ENCODE measurements around the gene ZNF669.
A peak's percentile ranks its signal among the peaks of the same experiment; 100 is the strongest.

The ZNF669 gene

DNA sequence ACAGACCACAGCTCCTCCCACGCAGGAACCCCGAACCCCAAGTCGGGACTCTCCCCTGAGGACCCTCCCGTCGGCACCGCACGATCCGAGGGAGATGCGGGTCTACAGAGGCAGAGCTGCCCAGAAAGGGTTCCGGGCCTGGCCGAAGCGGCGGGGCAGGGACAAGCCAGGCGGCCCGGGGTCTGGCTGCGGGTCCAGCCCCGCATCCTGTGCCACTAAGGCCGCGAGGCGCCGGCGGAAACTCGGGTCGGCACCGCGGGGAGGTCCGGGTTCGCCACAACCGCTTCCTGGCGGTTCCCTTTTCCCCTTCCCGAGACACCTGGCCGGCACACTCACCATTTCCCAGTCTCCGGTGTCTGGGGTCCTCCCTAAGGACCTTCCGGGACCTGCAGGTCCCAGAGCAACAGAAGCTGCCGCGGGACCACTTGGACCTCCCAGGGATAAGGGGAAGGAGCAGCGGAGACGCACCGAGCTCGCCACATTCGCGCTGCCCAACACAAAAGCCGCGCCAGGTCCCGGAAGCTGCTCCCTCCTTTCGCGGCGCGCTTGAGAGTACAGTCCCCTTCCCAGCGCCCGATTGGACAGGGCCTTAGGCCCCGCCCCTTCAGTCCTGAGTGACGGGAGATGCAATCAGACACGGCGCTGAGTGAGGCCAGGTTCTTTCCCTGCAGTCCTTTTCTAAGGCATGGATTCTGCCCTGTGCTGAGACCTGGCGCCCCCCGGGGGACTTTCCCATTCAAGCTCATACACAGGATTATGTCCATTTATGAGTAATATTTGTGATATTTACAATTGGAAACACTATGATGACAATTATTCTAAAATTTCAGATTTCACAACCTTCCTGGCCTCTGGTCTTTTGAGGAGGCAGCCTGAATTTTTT is 25.7 kb downstream of the ZNF669 start, which contains the start of gene ZNF670:
Gene ZNF670, minus strand, starts transcription at position 554 of the 883 bp plus-strand sequence. Its CDS starts 215 bp downstream, at position 339.
- TF ChIP-seq, protein P1, sequence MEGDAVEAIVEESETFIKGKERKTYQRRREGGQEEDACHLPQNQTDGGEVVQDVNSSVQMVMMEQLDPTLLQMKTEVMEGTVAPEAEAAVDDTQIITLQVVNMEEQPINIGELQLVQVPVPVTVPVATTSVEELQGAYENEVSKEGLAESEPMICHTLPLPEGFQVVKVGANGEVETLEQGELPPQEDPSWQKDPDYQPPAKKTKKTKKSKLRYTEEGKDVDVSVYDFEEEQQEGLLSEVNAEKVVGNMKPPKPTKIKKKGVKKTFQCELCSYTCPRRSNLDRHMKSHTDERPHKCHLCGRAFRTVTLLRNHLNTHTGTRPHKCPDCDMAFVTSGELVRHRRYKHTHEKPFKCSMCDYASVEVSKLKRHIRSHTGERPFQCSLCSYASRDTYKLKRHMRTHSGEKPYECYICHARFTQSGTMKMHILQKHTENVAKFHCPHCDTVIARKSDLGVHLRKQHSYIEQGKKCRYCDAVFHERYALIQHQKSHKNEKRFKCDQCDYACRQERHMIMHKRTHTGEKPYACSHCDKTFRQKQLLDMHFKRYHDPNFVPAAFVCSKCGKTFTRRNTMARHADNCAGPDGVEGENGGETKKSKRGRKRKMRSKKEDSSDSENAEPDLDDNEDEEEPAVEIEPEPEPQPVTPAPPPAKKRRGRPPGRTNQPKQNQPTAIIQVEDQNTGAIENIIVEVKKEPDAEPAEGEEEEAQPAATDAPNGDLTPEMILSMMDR (IDR thresholded peaks at IDR 0.05; ENCODE audit: borderline replicate concordance, insufficient read depth, low read depth, low read length) = no peak
- H3K4me3 ChIP-seq (ENCODE audit: low read depth, low read length) = peak within 1 kb of the TSS; percentile 81

- TF ChIP-seq, protein P1 (IDR thresholded peaks at IDR 0.05; ENCODE audit: borderline replicate concordance, insufficient read depth, low read depth, low read length) = no peak
- peak overlapping the region; percentile 81 for H3K4me3 ChIP-seq (ENCODE audit: low read depth, low read length)
Observed at GRCh38 chr1:247077876-247078257, 26.3 kb downstream of the ZNF669 start.

GRCh38 chr1:247077213-247077612 is 26.9 kb downstream of the ZNF669 start:
- TF ChIP-seq, protein P1 (IDR thresholded peaks at IDR 0.05; ENCODE audit: borderline replicate concordance, insufficient read depth, low read depth, low read length) = no peak
- H3K4me3 ChIP-seq (ENCODE audit: low read depth, low read length) = no peak overlapping the region

- H3K4me3 ChIP-seq (ENCODE audit: low read depth, low read length) = no peak overlapping the region
- TF ChIP-seq, protein P1 (IDR thresholded peaks at IDR 0.05; ENCODE audit: borderline replicate concordance, insufficient read depth, low read depth, low read length) = no peak
Observed at GRCh38 chr1:247070645-247071044, 33.5 kb downstream of the ZNF669 start.

- TF ChIP-seq, protein P1 (IDR thresholded peaks at IDR 0.05; ENCODE audit: borderline replicate concordance, insufficient read depth, low read depth, low read length) = no peak
- no peak overlapping the region for H3K4me3 ChIP-seq (ENCODE audit: low read depth, low read length)
Observed at GRCh38 chr1:247064304-247064703, 39.9 kb downstream of the ZNF669 start.

DNA sequence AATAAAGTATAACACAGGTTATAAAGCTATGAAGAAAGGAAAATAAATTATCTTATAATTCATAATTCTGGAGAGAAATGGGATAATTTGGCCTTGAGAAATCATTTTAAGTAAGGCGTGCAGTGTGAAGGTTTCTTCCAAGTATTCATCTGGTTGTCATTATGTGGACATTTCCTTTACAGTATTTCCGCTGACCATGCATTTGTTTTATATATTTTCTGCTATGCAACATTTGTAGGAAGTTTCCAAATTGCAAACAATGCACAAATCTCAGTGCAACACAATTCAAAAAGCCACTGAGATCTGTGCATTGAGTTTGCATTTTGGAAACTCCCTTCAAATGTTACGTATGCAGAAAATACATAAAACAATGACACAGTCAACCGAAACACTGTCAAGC is 43.4 kb downstream of the ZNF669 start:
- no peak overlapping the region for H3K4me3 ChIP-seq (ENCODE audit: low read depth, low read length)
- TF ChIP-seq, protein P1 (IDR thresholded peaks at IDR 0.05; ENCODE audit: borderline replicate concordance, insufficient read depth, low read depth, low read length) = no peak

DNA sequence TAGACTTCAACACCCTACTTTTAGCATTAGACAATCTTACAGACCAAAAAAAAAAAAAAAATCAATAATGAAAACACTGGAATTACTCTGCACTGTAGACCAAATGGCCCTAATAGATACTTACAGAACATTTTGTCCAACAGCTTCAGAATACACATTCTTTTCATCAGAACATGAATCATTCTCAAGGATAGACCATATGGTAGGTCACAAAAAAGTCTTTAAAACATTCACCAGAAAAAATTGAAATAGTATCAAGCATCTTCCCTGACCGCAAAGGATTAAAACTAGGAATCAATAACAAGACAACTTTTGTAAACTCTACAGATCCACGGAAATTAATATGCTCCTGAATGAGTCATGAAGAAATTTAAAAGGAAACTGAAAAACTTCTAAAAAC is 48.1 kb downstream of the ZNF669 start:
- H3K4me3 ChIP-seq (ENCODE audit: low read depth, low read length) = no peak overlapping the region
- TF ChIP-seq, protein P1 (IDR thresholded peaks at IDR 0.05; ENCODE audit: borderline replicate concordance, insufficient read depth, low read depth, low read length) = no peak
